Glomerular endothelial cell (primary cell): Measurements from ENCODE around the gene CSNK1G2. TPM values are rescaled to one million over a fixed set of nuclear protein-coding genes. Genes with fewer than 3 reads are reported as not detected.

ENCODE experiments used
- DNase-seq: peaks from one replicate; pipeline ENCODE4 v3.0.0-alpha.2; 2011; ENCODE audit warnings: low read depth, low spot score; ENCODE audit errors: extremely low read depth
- total RNA-seq: library from RNA; depleted of rRNA; stranded (reverse); fragments of >200 nt; gene quantifications from 2 replicates; pipeline ENCODE4 v1.2.3, GENCODE V29; 2015

The CSNK1G2 gene
- total RNA-seq, 1 donor from 2014 or later = 102 TPM

GRCh38 chr19:1943661-1944087 lies 2.7 kb downstream of the CSNK1G2 start:
- DNase-seq = no peak

GRCh38 chr19:1944088-1944915 lies 3.3 kb downstream of the CSNK1G2 start:
- no peak for DNase-seq

GRCh38 chr19:1944916-1945561 lies 4.1 kb downstream of the CSNK1G2 start:
- no peak for DNase-seq

- DNase-seq = peak; percentile 12
Measured at GRCh38 chr19:1945899-1946298, 4.9 kb downstream of the CSNK1G2 start.

GRCh38 chr19:1947651-1948209 lies 6.8 kb downstream of the CSNK1G2 start:
- no peak for DNase-seq

GRCh38 chr19:1949304-1950101 lies 8.5 kb downstream of the CSNK1G2 start:
- no peak for DNase-seq

- no peak for DNase-seq
Measured at GRCh38 chr19:1950640-1951039, 9.7 kb downstream of the CSNK1G2 start.

GRCh38 chr19:1952635-1953034 lies 11.7 kb downstream of the CSNK1G2 start:
- no peak for DNase-seq

GRCh38 chr19:1953037-1953436 lies 12.1 kb downstream of the CSNK1G2 start:
- no peak for DNase-seq

- DNase-seq = no peak
Measured at GRCh38 chr19:1953441-1954094, 12.6 kb downstream of the CSNK1G2 start.

GRCh38 chr19:1954532-1954933 lies 13.6 kb downstream of the CSNK1G2 start:
- no peak for DNase-seq

GRCh38 chr19:1955171-1956121 lies 14.5 kb downstream of the CSNK1G2 start:
- no peak for DNase-seq

- no peak for DNase-seq
Measured at GRCh38 chr19:1956122-1956494, 15.1 kb downstream of the CSNK1G2 start.

- no peak for DNase-seq
Measured at GRCh38 chr19:1956868-1957492, 16.0 kb downstream of the CSNK1G2 start.

- no peak for DNase-seq
Measured at GRCh38 chr19:1957562-1958248, 16.7 kb downstream of the CSNK1G2 start.

- no peak for DNase-seq
Measured at GRCh38 chr19:1959928-1960589, 19.1 kb downstream of the CSNK1G2 start.

- DNase-seq = no peak
Measured at GRCh38 chr19:1961000-1961883, 20.3 kb downstream of the CSNK1G2 start.
